Activated CD4-positive, alpha-beta T cell treated with anti-CD3 and anti-CD28 coated beads for 48 hours (primary cell): ENCODE measurements around the gene EEF1AKMT2.
A peak's percentile ranks its signal among the peaks of the same experiment; 100 is the strongest.

Experiments
- DNase-seq: peaks from one replicate; pipeline ENCODE4 v3.0.0-alpha.2; 2020

Gene EEF1AKMT2

GRCh38 chr10:124717911-124718741 is 73.6 kb downstream of the EEF1AKMT2 start:
- peak; percentile 84 for DNase-seq

GRCh38 chr10:124717041-124717757 is 74.5 kb downstream of the EEF1AKMT2 start:
- DNase-seq = no peak

GRCh38 chr10:124716369-124716768 is 75.3 kb downstream of the EEF1AKMT2 start:
- DNase-seq = no peak

- DNase-seq = no peak
These were observed 76.2 kb downstream of the EEF1AKMT2 start for GRCh38 chr10:124715439-124715838.

GRCh38 chr10:124713679-124714255 is 77.9 kb downstream of the EEF1AKMT2 start:
- DNase-seq = no peak

- DNase-seq = no peak
These were observed 78.8 kb downstream of the EEF1AKMT2 start for GRCh38 chr10:124712704-124713407.

- no peak for DNase-seq
These were observed 80.5 kb downstream of the EEF1AKMT2 start for GRCh38 chr10:124711145-124711544.

- no peak for DNase-seq
These were observed 81.3 kb downstream of the EEF1AKMT2 start for GRCh38 chr10:124710266-124710881.

- DNase-seq = no peak
These were observed 81.8 kb downstream of the EEF1AKMT2 start for GRCh38 chr10:124709861-124710260.

GRCh38 chr10:124708922-124709520 is 82.7 kb downstream of the EEF1AKMT2 start:
- DNase-seq = no peak

- DNase-seq = no peak
These were observed 83.4 kb downstream of the EEF1AKMT2 start for GRCh38 chr10:124708246-124708779.
